ENCODE data around the gene ZNHIT2.
"Not testable (repeated sequence)": the region's sequence is repeated elsewhere in the genome, so short reads cannot be mapped to it uniquely, and the experiment has no call there.

The ZNHIT2 gene

GRCh38 chr11:65117206-65118096 lies at the start of gene ZNHIT2:
ZNHIT2 (minus strand) TSS chr11:65117701; CDS start chr11:65117653, 48 bp downstream.
- peak; percentile 97 for DNase-seq (ENCODE audit: low read depth)

GRCh38 chr11:65166893-65167292 lies 49.4 kb upstream of the ZNHIT2 start:
- no peak for DNase-seq (ENCODE audit: low read depth)

- DNase-seq (ENCODE audit: low read depth) = no peak
Observed at GRCh38 chr11:65165410-65166317, 48.2 kb upstream of the ZNHIT2 start.

GRCh38 chr11:65163684-65164083 lies 46.2 kb upstream of the ZNHIT2 start:
- DNase-seq (ENCODE audit: low read depth) = no peak

- no peak for DNase-seq (ENCODE audit: low read depth)
Observed at GRCh38 chr11:65160643-65161042, 43.1 kb upstream of the ZNHIT2 start.

- DNase-seq (ENCODE audit: low read depth) = no peak
Observed at GRCh38 chr11:65159012-65159411, 41.5 kb upstream of the ZNHIT2 start.

GRCh38 chr11:65157336-65157735 lies 39.8 kb upstream of the ZNHIT2 start:
- DNase-seq (ENCODE audit: low read depth) = no peak

- no peak for DNase-seq (ENCODE audit: low read depth)
Observed at GRCh38 chr11:65156926-65157325, 39.4 kb upstream of the ZNHIT2 start.

- DNase-seq (ENCODE audit: low read depth) = no peak
Observed at GRCh38 chr11:65156256-65156655, 38.8 kb upstream of the ZNHIT2 start.

GRCh38 chr11:65152122-65152521 lies 34.6 kb upstream of the ZNHIT2 start:
- DNase-seq (ENCODE audit: low read depth) = no peak

GRCh38 chr11:65151331-65151899 lies 33.9 kb upstream of the ZNHIT2 start:
- no peak for DNase-seq (ENCODE audit: low read depth)

GRCh38 chr11:65150509-65151299 lies 33.2 kb upstream of the ZNHIT2 start:
- peak; percentile 54 for DNase-seq (ENCODE audit: low read depth)

GRCh38 chr11:65150131-65150508 lies 32.6 kb upstream of the ZNHIT2 start:
- not testable (repeated sequence) for DNase-seq (ENCODE audit: low read depth)

- DNase-seq (ENCODE audit: low read depth) = no peak
Observed at GRCh38 chr11:65148657-65149056, 31.2 kb upstream of the ZNHIT2 start.

GRCh38 chr11:65147352-65148075 lies 30.0 kb upstream of the ZNHIT2 start:
- DNase-seq (ENCODE audit: low read depth) = no peak

- no peak for DNase-seq (ENCODE audit: low read depth)
Observed at GRCh38 chr11:65141896-65142494, 24.5 kb upstream of the ZNHIT2 start.

- no peak for DNase-seq (ENCODE audit: low read depth)
Observed at GRCh38 chr11:65136515-65137096, 19.1 kb upstream of the ZNHIT2 start.

GRCh38 chr11:65135633-65136145 lies 18.2 kb upstream of the ZNHIT2 start:
- no peak for DNase-seq (ENCODE audit: low read depth)

- DNase-seq (ENCODE audit: low read depth) = peak; percentile 97
Observed at GRCh38 chr11:65134952-65135632, 17.6 kb upstream of the ZNHIT2 start.

Data from amniotic epithelial cell (primary cell).